K562 (cell line): ENCODE results near the gene ACBD5. TPM values are rescaled to one million over a fixed set of nuclear protein-coding genes. Genes with fewer than 3 reads are reported as not detected.

ENCODE experiments used
- ATF7 ChIP-seq: fragments of 450-650 bp; IDR thresholded peaks from 2 replicates; pipeline ENCODE4 v1.7.1; 2014; ENCODE audit warnings: mild to moderate bottlenecking, moderate library complexity
- E2F6 ChIP-seq, 2 experiments: IDR thresholded peaks; 2 replicates each; pipeline ENCODE4 v1.6.1; 2011; ENCODE audit warnings: borderline replicate concordance in 1 of 2, control low read depth in 1 of 2, low read depth in 1 of 2, low read length in 1 of 2, mild to moderate bottlenecking in 1 of 2, mixed read lengths in 1 of 2, moderate library complexity in 1 of 2; ENCODE audit not compliant: insufficient read depth in 1 of 2, insufficient read length in 1 of 2, poor library complexity in 1 of 2, severe bottlenecking in 1 of 2; ENCODE audit errors: extremely low read depth in 1 of 2
- HOMEZ ChIP-seq: fragments of 250-450 bp; sonication (Bioruptor Pico); IDR thresholded peaks from 2 replicates; pipeline ENCODE4 v1.4.0; 2020; ENCODE audit warnings: mild to moderate bottlenecking, moderate library complexity
- IRF2 ChIP-seq: sonication (generic); formaldehyde crosslinking; IDR thresholded peaks from 2 replicates; pipeline ENCODE4 v1.8.1; 2022; ENCODE audit warnings: mild to moderate bottlenecking, missing genetic modification reagents
- MAFG ChIP-seq: fragments of 450-650 bp; conservative IDR thresholded peaks from 2 replicates; pipeline ENCODE4 v1.6.1; 2016; ENCODE audit warnings: missing genetic modification characterization, missing compliant biosample characterization
- MAX ChIP-seq: sonication (generic); formaldehyde crosslinking; IDR thresholded peaks from 2 replicates; pipeline ENCODE4 v1.9.0; 2022; ENCODE audit warnings: mild to moderate bottlenecking, missing genetic modification reagents
- MAZ ChIP-seq, 2 experiments: fragments of 450-650 bp in 1 of 2; sonication (generic) in 1 of 2; formaldehyde crosslinking; IDR thresholded peaks in 1 of 2; conservative IDR thresholded peaks in 1 of 2; 2 replicates each; pipeline versions ENCODE4 v1.4.0 to v1.5.0; 2020; ENCODE audit warnings: mild to moderate bottlenecking in 1 of 2, missing genetic modification reagents in 1 of 2
- PBX2 ChIP-seq, 2 experiments: IDR thresholded peaks in 1 of 2; conservative IDR thresholded peaks in 1 of 2; 2 replicates each; pipeline ENCODE4 v1.6.1; 2016; ENCODE audit warnings: low read depth in 2 of 2, mild to moderate bottlenecking in 1 of 2, missing compliant biosample characterization in 1 of 2, missing genetic modification characterization in 1 of 2, moderate library complexity in 1 of 2
- PREB ChIP-seq: sonication (generic); formaldehyde crosslinking; IDR thresholded peaks from 2 replicates; pipeline ENCODE4 v1.8.1; 2023; ENCODE audit warnings: mild to moderate bottlenecking, missing genetic modification reagents
- SOX6 ChIP-seq: fragments of 450-650 bp; IDR thresholded peaks from 2 replicates; pipeline ENCODE4 v1.6.1; 2014; ENCODE audit warnings: mild to moderate bottlenecking
- SRSF7 ChIP-seq: fragments of 200-400 bp; formaldehyde crosslinking; optimal IDR thresholded peaks from 2 replicates; pipeline ENCODE3; 2017; ENCODE audit warnings: mild to moderate bottlenecking, low read depth, low read length
- U2AF2 ChIP-seq: fragments of 200-400 bp; formaldehyde crosslinking; optimal IDR thresholded peaks from 2 replicates; pipeline ENCODE3; 2017; ENCODE audit warnings: low read depth, mild to moderate bottlenecking, low read length
- YBX1 ChIP-seq: fragments of 450-650 bp; IDR thresholded peaks from 2 replicates; pipeline ENCODE4 v1.7.1; 2016; ENCODE audit warnings: mild to moderate bottlenecking
- ZBTB49 ChIP-seq: sonication (generic); formaldehyde crosslinking; IDR thresholded peaks from 2 replicates; pipeline ENCODE4 v1.8.0; 2022; ENCODE audit warnings: missing genetic modification reagents, mild to moderate bottlenecking, borderline replicate concordance
- ZNF282 ChIP-seq: sonication (generic); formaldehyde crosslinking; IDR thresholded peaks from 2 replicates; pipeline ENCODE4 v1.8.1; 2023; ENCODE audit warnings: missing genetic modification reagents
- ZNF436 ChIP-seq: fragments of 250-450, 450-650 bp; sonication (Bioruptor Pico); formaldehyde crosslinking; IDR thresholded peaks from 2 replicates; pipeline ENCODE4 v1.7.0; 2020; ENCODE audit warnings: mild to moderate bottlenecking
- ZZZ3 ChIP-seq: fragments of 450-650 bp; IDR thresholded peaks from 2 replicates; pipeline ENCODE4 v1.6.1; 2016; ENCODE audit warnings: antibody characterized with exemption, mild to moderate bottlenecking, moderate library complexity
- polyA plus RNA-seq, 8 experiments: library from polyadenylated mRNA; depleted of rRNA in 4 of 8; stranded (reverse) in 5 of 8; unstranded in 3 of 8; fragments of >200 nt; fragmentation: Nextera tagmentation in 2 of 8; fragmentation: Illumina TruSeq in 1 of 8; extraction: Ambion mirVana in 2 of 8; extraction: Trizol in 1 of 8; gene quantifications; 2 replicates each; pipeline versions ENCODE4 v1.2.1 to v1.2.3, GENCODE V29; 2011 to 2014; ENCODE audit warnings: inconsistent platforms in 1 of 8, missing spikeins in 1 of 8
- total RNA-seq, 7 experiments: library from RNA; depleted of rRNA in 6 of 7; stranded (reverse); fragments of >200 nt in 6 of 7; fragmentation: Illumina TruSeq in 2 of 7; extraction: Trizol in 2 of 7; gene quantifications; 2 replicates each; pipeline versions ENCODE4 v1.2.1 to v1.2.3, GENCODE V29; 2011 to 2021; ENCODE audit warnings: low replicate concordance in 1 of 7

Gene ACBD5
- total and polyA plus RNA-seq, 9 of the 15 experiments (the other 6 are each of a cell fraction or from before 2014, with no cell fraction given): 1.5 to 10.3 (median 7.8) TPM

GRCh38 chr10:27155066-27155754, 85.4 kb downstream of the ACBD5 start, which contains the start of gene MASTL (continued):
- TF ChIP-seq PBX2 (CRISPR knock-in tag; IDR thresholded peaks at IDR 0.05; ENCODE audit: low read depth) (no peak), PBX2 (tag; conservative IDR thresholded peaks at IDR 0.05; ENCODE audit: low read depth) (no peak), E2F6 (IDR thresholded peaks at IDR 0.05; ENCODE audit: borderline replicate concordance in 1 of 2, extremely low read depth in 1 of 2, insufficient read depth in 1 of 2, insufficient read length in 1 of 2, low read depth in 1 of 2, low read length in 1 of 2, poor library complexity in 1 of 2, severe bottlenecking in 1 of 2) (peak; percentile 78 to 84), YBX1 (no peak), PREB (no peak), ATF7 (peak; percentile 98), IRF2 (CRISPR knock-in tag) (no peak), ZNF282 (CRISPR knock-in tag) (no peak), ZBTB49 (CRISPR knock-in tag) (no peak), MAX (peak; percentile 44), U2AF2 (no peak), ZNF436 (CRISPR knock-in tag) (no peak), MAZ (CRISPR knock-in tag; conservative IDR thresholded peaks at IDR 0.05 in 1 of 2, IDR thresholded peaks at IDR 0.05 in 1 of 2) (peak; percentile 77 to 89), ZZZ3 (no peak), SOX6 (0 out of 2 replicates have a peak, but pooled peaks have one; percentile 13), HOMEZ (no peak), SRSF7 (no peak), MAFG (tag) (no peak)
